ENCODE data around the gene UPP2.

- TF ChIP-seq ZNF263 (CRISPR knock-in tag; IDR thresholded peaks at IDR 0.05; ENCODE audit: low read depth) (no peak), CTCF (IDR thresholded peaks at IDR 0.05) (no peak), SP1 (CRISPR knock-in tag; conservative IDR thresholded peaks at IDR 0.05) (no peak)
Observed at GRCh38 chr2:158184556-158185343, 83.1 kb downstream of the UPP2 start.

Measured in WTC11 (cell line).